T follicular helper cell (primary cell): ENCODE results near the gene GLG1.
"Not testable (repeated sequence)": the region's sequence is repeated elsewhere in the genome, so short reads cannot be mapped to it uniquely, and the experiment has no call there.

Experiments used
- DNase-seq: peaks from one replicate; pipeline ENCODE4 v3.0.0-alpha.2; 2020; ENCODE audit warnings: low read depth

Gene GLG1

DNA sequence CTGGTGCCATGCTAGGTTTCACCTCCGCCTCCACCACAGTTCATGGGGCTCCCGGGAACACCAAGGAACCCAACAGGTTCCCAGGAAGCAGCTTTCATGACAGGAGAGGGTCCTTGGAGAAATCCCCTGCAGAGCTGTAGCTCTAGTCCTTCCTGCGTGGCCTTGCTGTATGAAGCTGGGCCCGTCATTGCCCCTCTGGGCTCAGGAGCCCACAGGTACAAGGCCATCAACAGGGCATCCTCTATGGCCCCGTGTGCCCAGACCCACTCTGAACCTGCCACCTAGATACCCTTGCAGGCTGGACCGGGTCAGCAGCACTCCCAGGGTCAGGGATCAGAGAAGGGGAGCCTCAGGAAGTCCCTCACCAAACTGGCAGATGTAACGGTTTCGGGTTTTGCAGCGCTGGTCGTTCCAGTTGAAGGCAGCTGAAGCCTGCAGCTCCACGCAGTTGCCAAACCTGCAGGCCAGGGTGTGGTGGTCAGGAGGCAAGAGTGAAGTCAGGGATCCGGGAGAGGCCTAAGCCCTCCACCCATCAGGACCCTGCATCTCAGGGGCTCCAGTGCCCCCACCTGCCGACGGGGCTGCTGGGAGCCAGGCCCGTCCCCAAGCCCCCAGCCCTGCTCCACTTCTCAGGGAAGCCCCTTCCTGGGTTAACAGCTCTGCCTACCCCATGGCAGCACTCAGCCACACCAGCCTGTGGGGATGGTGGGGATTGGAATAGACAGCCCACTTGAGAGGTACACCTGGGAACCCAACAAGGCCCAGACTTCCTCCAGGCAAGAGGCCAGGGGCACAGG is 197.5 kb downstream of the GLG1 start:
- not testable (repeated sequence) for DNase-seq

GRCh38 chr16:74407362-74407705 is 199.6 kb downstream of the GLG1 start:
- not testable (repeated sequence) for DNase-seq

- not testable (repeated sequence) for DNase-seq
These were observed 200.1 kb downstream of the GLG1 start for GRCh38 chr16:74406600-74407361.

DNA sequence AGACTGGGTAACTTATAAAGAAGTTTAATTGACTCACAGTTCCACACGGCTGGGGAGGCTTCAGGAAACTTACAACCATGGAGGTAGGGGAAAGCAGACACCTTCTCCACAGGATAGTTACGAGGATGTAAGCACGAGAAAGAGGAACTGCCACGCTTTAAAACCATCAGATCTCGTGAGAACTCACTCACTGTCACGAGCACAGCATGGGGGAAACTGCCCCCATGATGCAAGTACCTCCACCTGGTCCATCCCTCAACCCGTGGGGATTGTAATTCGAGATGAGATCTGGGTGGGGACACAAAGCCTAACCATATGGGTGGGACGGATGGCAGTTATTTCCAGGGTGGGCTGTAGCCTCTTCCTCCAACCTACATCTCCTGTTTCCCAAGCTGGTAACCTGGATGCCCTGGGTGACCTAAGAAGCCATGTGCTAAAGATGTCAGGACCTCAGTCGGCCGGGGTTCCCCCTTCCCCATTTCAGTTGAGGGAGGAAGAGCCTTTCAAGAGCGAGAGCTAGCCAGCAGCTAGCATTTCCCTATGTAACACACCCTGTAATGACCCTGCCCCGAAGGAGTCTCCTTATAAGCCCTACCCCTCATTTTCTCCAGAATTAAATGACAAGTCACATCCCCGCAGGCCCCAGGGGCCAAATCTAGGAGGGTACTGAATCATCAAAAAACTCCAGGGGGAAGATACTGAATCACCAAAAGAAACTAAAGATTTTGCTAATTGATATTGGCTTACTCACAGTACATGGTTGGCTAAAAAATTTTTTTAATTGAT is 202.6 kb downstream of the GLG1 start:
- DNase-seq: not testable (repeated sequence)

GRCh38 chr16:74400238-74400637 is 206.7 kb downstream of the GLG1 start:
- DNase-seq: not testable (repeated sequence)

GRCh38 chr16:74398212-74398895 is 208.6 kb downstream of the GLG1 start:
- DNase-seq: not testable (repeated sequence)
